GM21717 (cell line): ENCODE measurements around the gene ZBTB7C.

ENCODE experiments used
- ATAC-seq: cut with Tn5 transposase; IDR thresholded peaks from one replicate; pipeline ENCODE4 v1.9.1; 2021; ENCODE audit warnings: mild to moderate bottlenecking, moderate library complexity; ENCODE audit not compliant: unreplicated experiment

The ZBTB7C gene

DNA sequence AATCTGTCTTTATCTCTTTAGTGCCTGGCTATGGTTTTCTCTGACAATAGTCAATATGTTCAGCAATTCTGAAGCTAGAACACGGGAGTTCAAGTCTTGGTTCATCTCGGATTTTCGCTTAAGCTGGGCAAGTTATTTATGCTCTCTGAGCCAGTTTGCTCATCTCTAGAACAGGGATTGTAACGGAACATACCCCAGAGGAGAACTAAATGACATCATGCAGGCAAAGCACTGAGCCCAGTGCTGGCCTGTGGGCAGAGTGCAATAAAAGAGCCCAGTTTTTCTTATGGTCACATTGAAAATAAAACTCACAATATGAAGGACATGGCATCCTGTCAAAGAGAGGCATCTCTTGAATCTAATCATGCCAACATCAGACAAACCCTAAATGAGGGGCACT is 143.9 kb downstream of the ZBTB7C start:
- ATAC-seq, result no peak

DNA sequence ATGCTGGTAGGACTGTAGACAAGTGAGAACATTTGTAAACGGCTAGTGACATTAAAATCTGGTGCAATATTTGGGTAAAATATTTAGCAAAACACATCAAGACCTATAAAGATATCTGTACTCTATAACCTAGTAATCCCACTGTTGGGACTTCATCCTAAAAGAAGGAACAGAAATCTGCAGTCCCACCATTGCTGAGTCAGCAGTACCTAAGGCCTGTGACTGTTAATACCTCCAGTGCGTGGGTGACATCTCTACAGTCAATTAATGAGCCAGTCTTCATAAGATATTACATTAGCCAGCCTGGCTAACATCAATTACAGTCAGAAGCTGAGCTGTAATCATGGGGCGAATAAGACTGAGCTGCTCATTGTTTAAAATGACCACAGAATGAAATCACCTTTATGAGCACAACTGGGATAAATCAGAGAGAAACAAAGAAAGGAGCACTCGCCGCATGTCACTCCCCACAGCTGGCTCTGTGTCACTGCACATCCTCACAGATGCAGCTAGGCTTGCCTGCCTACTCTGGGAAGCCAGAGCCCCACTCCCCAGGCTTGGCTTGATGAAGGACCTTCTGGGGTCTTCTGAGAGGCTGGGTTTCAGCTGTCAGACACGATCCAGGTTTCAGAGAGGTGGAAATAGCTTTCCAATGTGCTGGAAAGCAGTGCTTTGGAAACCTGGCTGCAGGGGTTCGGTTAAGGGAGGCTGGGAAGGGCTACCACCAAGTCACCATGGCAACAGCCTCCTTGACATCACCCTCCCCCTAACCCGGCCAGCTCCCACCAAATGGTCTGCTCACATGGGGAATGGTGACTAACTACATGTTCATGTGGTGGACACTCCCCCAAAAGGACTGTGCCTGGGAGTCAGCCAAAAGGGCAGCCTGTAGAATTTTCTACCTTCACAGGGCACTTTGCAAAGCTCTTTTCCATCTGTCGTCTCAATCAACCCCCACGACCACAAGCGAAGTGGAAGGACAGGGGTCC is 145.0 kb downstream of the ZBTB7C start:
- no peak for ATAC-seq

DNA sequence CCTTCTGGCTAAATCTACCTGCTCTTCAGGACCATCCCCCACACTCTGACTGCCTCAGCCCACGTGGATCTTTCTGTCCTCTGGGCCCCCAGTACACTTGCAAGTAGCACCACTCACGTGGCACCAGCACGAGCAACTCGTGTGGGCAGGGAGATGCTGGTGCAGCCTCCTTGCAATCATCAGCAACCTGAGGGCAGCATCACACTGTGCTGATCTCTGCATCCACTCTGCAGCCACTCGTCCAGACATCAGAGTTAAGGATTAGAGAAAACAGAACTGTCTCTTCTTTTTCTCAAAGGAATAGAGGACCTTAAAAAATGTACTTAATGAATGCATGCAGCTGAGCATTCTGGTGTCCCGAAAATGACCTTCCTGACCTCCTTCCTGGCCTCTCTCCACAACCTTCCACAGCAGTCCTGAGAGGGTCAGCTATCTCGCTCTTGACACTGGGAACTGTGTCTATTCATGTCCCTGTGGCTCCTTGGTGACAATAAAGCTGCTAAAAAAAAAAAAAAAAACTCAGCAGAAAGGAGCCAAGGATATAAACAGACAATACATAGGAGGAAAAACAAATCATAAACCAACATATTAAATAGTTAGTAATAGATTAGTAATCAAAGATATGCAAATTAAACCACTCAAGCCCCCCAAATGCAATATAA is 145.9 kb downstream of the ZBTB7C start:
- no peak for ATAC-seq

GRCh38 chr18:48260237-48260636 is 148.9 kb downstream of the ZBTB7C start:
- no peak for ATAC-seq

DNA sequence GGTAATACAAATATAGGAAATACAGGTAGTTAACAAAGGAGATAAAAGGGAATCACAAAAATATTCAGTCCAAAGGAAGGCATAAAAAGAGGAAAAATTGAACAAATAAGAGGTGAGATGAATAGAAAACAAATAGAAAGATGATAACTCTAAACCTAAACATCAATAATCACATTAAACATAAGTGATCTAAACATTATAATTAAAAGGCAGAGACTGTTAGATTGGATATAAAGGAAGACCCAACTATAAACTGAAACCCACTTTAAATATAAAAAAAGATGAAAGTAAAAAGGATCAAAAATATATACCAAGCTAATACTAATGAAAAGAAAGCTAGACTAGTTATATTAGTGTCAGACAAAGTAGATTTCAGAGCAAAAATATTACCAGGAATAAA is 152.3 kb downstream of the ZBTB7C start:
- ATAC-seq, result no peak

GRCh38 chr18:48254077-48254602 is 155.0 kb downstream of the ZBTB7C start:
- no peak for ATAC-seq

DNA sequence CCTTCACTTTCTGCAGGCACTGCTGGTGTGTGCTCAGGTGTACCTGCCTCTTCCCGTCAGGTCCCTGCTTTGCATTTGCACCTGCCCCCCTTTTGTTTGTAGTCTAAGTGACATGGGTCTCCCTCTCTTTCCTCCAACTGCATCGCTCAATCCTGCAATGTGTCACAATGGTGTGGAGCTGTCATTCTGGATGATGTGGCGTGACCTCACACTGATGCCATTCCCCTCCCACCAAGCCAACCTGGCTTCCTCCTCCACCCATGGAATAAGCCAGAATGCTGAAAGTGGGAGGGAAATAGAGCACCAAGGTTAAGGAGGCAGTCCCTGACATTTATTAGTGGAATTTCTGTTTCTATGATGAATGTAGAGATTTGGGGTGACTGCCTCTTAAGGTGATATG is 156.7 kb downstream of the ZBTB7C start:
- no peak for ATAC-seq

GRCh38 chr18:48250918-48251317 is 158.3 kb downstream of the ZBTB7C start:
- ATAC-seq, result no peak

- ATAC-seq, result no peak
Measured at GRCh38 chr18:48250362-48250907, 158.7 kb downstream of the ZBTB7C start.

- ATAC-seq, result no peak
Measured at GRCh38 chr18:48249854-48250253, 159.3 kb downstream of the ZBTB7C start.

GRCh38 chr18:48244530-48244929 is 164.7 kb downstream of the ZBTB7C start:
- no peak for ATAC-seq

GRCh38 chr18:48238636-48239035 is 170.5 kb downstream of the ZBTB7C start:
- no peak for ATAC-seq

DNA sequence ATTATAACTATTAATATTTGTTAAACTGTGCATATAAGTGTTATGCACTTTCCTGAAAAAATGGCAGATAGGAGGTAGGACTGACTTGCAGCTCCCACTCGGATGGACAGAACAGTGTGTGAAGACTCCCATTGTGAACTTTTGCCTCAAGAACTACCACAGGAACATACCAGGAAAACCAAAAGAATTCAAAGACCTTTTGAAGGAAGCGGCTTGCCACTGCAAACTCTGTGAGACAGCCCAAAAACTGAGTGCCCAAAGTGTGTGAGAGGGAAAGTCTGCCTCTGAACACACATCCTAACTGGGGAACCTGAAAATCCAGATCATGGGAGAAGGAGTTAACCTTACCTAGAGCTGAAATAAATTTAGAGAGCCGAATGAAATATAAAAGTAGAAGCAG is 171.0 kb downstream of the ZBTB7C start:
- ATAC-seq, result no peak

DNA sequence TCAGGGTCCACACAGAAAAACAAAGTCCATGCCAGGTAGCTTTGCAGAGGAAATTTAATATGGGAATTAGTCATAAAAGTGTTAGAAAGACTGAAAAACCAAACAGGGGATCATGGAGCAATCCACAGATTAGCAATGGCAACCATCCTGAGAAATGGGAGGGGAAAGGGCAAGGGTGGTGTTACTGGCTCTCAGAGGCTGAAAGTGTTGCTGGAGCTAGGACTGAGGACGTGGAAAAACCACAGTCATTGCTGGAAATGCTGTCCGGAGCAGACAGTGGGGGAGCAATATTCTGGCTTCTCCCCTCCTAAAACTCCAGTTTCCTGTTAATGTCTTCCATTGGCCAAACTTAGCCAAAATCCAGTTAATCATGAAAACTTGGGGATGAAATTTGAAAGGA is 172.4 kb downstream of the ZBTB7C start:
- ATAC-seq, result no peak

DNA sequence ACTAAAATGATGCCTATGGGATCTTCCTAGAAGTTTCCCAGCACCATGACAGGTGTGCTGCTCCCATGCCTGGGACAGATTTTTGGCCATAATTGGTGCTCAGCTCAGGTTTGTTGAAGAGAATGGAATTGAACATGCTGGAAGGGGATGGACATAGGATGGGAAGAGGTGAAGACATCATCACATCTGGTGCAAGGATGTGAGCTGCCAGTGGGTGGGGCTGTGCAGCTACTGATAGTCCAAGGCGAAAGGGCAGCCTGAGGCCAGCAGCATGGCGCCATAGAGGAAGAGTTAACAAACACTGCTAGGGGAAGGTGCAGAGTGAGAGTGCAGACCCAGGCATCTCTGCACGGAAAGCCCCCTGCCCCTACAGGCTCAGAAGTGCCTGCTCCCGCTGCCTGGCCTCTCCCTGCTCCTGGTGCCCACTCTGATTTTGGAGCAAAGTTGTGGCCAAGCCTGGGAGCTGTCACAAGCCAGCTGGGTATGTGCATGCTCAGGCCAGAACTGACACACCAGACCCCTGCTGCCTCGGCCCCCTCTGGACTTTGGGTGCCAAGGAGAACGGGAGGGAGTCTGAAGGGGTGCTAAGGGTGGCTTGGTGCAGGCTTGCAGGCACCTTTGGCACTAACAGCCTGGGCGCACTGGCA is 178.6 kb downstream of the ZBTB7C start:
- no peak for ATAC-seq

GRCh38 chr18:48229552-48229981 is 179.6 kb downstream of the ZBTB7C start:
- ATAC-seq, result no peak

DNA sequence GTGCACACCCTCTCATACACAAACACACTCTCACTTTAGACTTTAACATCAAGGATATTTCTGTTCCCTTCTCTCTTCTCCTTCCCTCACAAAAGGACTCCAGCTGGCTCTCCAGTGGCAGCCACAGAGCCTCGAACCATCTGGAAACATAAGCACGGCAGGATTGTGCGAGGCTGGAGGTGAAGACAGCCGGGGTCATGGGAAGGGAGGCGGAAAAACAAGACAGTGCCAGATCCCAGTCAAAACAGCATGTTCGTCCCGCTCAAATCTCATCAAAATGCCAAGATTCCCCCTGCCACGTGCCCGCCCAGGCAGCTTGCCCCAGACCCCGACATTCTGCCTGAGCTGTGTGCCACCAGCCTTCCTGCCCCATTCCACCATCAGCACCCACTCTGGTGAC is 180.3 kb downstream of the ZBTB7C start:
- no peak for ATAC-seq

DNA sequence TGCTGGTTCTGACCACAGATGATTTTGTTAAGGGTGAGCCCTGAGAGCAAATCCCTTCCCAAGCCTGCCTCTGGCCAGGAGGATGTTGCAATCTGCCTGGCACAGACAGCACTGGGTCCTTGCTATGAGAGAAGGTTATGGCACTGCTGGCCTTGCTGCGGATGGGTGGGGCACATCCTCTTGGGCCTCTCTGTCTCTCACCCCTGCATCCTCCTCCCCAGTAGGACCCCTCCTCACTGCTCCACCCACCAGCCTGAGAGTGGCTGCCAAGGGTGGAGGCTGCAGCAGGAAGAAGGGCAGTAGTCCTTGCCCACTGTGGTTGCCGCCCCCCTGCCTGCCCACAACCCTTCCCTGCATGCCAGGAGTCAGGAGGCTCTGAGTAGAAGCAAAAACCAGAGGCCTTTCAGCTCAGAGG is 180.9 kb downstream of the ZBTB7C start:
- ATAC-seq, result no peak

DNA sequence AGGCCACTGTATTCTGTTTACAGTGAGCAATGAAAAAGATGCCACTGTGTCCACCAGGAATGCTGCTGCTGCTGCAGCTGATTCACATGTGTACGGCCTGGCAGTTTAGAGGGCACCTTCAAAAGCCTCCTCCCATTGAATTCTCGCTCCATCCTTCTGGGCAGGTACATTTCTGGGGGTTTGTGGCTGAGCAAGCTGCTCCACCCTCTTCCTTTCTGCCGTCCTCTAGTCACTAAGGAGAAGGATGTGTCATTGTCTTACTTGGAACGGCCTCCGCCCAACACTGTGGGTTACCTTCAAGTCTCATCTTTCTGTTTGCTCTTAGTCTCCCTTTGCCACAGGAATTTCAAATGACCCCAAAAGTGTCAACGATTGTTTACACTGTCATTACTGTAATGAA is 182.0 kb downstream of the ZBTB7C start:
- no peak for ATAC-seq

- ATAC-seq, result no peak
Measured at GRCh38 chr18:48226401-48226800, 182.8 kb downstream of the ZBTB7C start.

DNA sequence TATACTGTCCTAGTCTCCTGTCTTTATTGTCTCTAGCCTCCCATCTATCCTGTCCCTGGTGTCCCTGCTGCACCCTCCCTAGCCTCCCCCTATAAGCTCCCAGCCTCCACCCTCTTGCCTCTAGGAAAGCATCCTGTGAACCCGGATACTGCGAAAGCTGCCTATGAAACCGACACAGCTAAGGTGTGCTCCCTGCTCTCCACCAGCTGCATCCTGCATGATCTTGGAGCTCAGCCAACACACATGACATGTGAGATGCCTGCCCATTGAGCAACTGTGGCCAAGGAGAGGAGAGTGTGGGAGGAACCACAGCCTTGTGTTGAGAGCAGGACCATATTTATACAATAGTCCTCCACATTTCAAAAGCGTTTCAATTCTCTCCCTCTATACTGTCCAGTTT is 187.1 kb downstream of the ZBTB7C start:
- ATAC-seq, result no peak
